ENCODE data around the gene SHTN1. TPM values are rescaled to one million over a fixed set of nuclear protein-coding genes. Genes with fewer than 3 reads are reported as not detected.

SHTN1 gene
- polyA plus RNA-seq, 1 donor (not counting 4 experiments of a cell fraction or from before 2014, with no cell fraction given) = 21.3 TPM

DNA sequence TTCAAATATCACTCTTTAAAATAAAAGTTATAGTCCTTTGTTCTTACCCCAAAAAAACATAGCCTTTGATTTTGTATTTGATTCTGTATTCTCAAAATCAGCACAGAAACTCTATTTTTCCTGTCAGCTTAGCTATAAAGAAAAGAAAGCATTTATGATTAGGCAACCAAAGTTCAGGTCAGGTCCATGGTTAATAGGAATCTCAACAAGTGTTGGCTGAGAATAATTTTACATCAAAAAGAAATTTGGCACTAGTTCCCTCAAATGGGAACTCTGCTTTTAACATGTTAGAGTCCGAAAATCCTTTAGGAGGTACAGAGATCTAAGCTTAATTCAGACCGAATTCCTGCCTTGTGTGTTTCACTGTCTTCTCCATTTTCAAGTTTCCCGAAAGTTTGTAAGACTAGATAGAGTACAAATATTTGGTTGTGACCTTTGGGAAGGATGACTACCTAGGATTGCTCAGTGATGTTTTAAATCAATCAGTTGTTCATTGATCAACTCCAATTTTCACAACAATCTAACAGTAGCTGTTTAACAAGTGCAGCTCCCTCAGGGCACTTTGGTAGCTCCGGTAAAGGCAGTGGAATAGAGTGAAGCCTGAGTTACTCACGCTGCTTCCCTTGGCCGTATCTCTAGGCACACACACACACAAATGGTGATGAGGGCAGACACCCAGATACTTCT lies 164.5 kb downstream of the SHTN1 start:
- no peaks in the 10 kb centered on the region for H3K4me1 ChIP-seq (ENCODE audit: control insufficient read depth, extremely low read depth, insufficient read depth, low read length)
- no peak overlapping the region for H3K9ac ChIP-seq (ENCODE audit: control insufficient read depth, extremely low read depth, insufficient read depth, low read length)
- no peak overlapping the region for H3K4me2 ChIP-seq (ENCODE audit: control insufficient read depth, extremely low read depth, insufficient read depth, low read depth, low read length)
- no peaks in the 10 kb centered on the region for H3K36me3 ChIP-seq (ENCODE audit: control insufficient read depth in 2 of 2, extremely low read depth in 1 of 2, insufficient read depth in 2 of 2, low read length in 2 of 2)
- TF ChIP-seq, protein P1, sequence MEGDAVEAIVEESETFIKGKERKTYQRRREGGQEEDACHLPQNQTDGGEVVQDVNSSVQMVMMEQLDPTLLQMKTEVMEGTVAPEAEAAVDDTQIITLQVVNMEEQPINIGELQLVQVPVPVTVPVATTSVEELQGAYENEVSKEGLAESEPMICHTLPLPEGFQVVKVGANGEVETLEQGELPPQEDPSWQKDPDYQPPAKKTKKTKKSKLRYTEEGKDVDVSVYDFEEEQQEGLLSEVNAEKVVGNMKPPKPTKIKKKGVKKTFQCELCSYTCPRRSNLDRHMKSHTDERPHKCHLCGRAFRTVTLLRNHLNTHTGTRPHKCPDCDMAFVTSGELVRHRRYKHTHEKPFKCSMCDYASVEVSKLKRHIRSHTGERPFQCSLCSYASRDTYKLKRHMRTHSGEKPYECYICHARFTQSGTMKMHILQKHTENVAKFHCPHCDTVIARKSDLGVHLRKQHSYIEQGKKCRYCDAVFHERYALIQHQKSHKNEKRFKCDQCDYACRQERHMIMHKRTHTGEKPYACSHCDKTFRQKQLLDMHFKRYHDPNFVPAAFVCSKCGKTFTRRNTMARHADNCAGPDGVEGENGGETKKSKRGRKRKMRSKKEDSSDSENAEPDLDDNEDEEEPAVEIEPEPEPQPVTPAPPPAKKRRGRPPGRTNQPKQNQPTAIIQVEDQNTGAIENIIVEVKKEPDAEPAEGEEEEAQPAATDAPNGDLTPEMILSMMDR (optimal IDR thresholded peaks at IDR 0.05 in 1 of 3, IDR thresholded peaks at IDR 0.05 in 1 of 3, conservative IDR thresholded peaks at IDR 0.05 in 1 of 3; ENCODE audit: extremely low read depth in 1 of 3, insufficient read depth in 2 of 3, low read length in 3 of 3) = no peak
- no peak for TF ChIP-seq EZH2 (IDR thresholded peaks at IDR 0.05; ENCODE audit: low read length)
- H3K79me2 ChIP-seq (ENCODE audit: control insufficient read depth, insufficient read depth, low read length) = no peaks in the 10 kb centered on the region
- no peaks in the 10 kb centered on the region for H3K27me3 ChIP-seq (ENCODE audit: control insufficient read depth, extremely low read depth, insufficient read depth, low read length)
- no peak for FAIRE-seq
- H2AFZ ChIP-seq (ENCODE audit: control insufficient read depth, low read length) = no peak overlapping the region
- no peak overlapping the region for H3K27ac ChIP-seq (ENCODE audit: control insufficient read depth, insufficient read depth, low read length)
- dilution Hi-C loops (cut with MboI; ENCODE audit: extremely low pct_ligation_motif_present, low sequenced_read_pairs) = no loop called here
- no peak overlapping the region for H3K4me3 ChIP-seq (ENCODE audit: control insufficient read depth in 2 of 3, extremely low read depth in 1 of 3, insufficient read depth in 2 of 3, low read depth in 1 of 3, low read length in 3 of 3)
- H3K9me3 ChIP-seq (ENCODE audit: control insufficient read depth, low read depth, low read length) = no peaks in the 10 kb centered on the region
- H3K9me1 ChIP-seq (ENCODE audit: control insufficient read depth, extremely low read depth, insufficient read depth, low read length) = no peaks in the 10 kb centered on the region
- no peak for DNase-seq (ENCODE audit: low read depth, low spot score)
- no peaks in the 10 kb centered on the region for H4K20me1 ChIP-seq (ENCODE audit: control insufficient read depth, extremely low read depth, insufficient read depth, low read length)

DNA sequence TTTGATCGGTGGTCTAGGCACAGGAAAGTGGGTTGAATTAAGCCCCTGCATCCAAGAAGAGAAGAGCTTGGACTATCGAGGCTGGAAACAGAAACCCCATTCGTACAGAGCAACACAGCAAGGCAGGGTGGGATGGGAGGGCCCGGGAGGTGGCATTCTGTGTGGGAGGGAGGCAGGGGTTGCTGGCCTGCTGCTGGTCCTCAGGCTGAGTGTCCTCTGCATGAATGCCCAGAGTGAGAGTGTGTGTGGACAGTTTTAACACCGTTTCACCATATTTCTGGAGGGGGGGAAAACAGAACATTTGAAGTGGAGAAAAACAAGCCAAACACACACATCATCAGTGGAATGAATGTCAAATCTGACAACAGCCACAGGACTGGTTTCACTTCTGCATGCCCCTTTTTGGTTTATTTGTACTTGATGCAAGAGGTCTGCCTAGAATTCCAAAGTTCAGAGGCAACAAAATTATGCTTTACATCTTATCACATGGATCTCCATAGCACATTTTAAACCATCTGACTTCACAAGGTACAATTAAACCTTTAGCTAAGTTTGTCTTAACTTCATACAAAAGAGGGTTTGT lies 166.8 kb downstream of the SHTN1 start:
- Histone ChIP-seq H3K27me3 (ENCODE audit: control insufficient read depth, extremely low read depth, insufficient read depth, low read length) (no peaks in the 10 kb centered on the region), H3K9me1 (ENCODE audit: control insufficient read depth, extremely low read depth, insufficient read depth, low read length) (no peaks in the 10 kb centered on the region), H4K20me1 (ENCODE audit: control insufficient read depth, extremely low read depth, insufficient read depth, low read length) (no peaks in the 10 kb centered on the region), H2AFZ (ENCODE audit: control insufficient read depth, low read length) (no peak overlapping the region), H3K36me3 (ENCODE audit: control insufficient read depth in 2 of 2, extremely low read depth in 1 of 2, insufficient read depth in 2 of 2, low read length in 2 of 2) (peaks cover 0 to 3% of the 10 kb centered on the region in 2 experiments), H3K27ac (ENCODE audit: control insufficient read depth, insufficient read depth, low read length) (no peak overlapping the region), H3K79me2 (ENCODE audit: control insufficient read depth, insufficient read depth, low read length) (no peaks in the 10 kb centered on the region), H3K9ac (ENCODE audit: control insufficient read depth, extremely low read depth, insufficient read depth, low read length) (no peak overlapping the region), H3K4me3 (ENCODE audit: control insufficient read depth in 2 of 3, extremely low read depth in 1 of 3, insufficient read depth in 2 of 3, low read depth in 1 of 3, low read length in 3 of 3) (no peak overlapping the region), H3K9me3 (ENCODE audit: control insufficient read depth, low read depth, low read length) (no peaks in the 10 kb centered on the region), H3K4me1 (ENCODE audit: control insufficient read depth, extremely low read depth, insufficient read depth, low read length) (no peaks in the 10 kb centered on the region), H3K4me2 (ENCODE audit: control insufficient read depth, extremely low read depth, insufficient read depth, low read depth, low read length) (no peak overlapping the region)
- DNase-seq (ENCODE audit: low read depth, low spot score) (no peak), FAIRE-seq (no peak)
- TF ChIP-seq, protein P1 (optimal IDR thresholded peaks at IDR 0.05 in 1 of 3, IDR thresholded peaks at IDR 0.05 in 1 of 3, conservative IDR thresholded peaks at IDR 0.05 in 1 of 3; ENCODE audit: extremely low read depth in 1 of 3, insufficient read depth in 2 of 3, low read length in 3 of 3) = no peak
- no peak for TF ChIP-seq EZH2 (IDR thresholded peaks at IDR 0.05; ENCODE audit: low read length)
- dilution Hi-C loops (cut with MboI; ENCODE audit: extremely low pct_ligation_motif_present, low sequenced_read_pairs) = no loop called here

Data from keratinocyte (primary cell).